Measurements from ENCODE around the gene MAPRE2.
"Not testable (repeated sequence)": the region's sequence is repeated elsewhere in the genome, so short reads cannot be mapped to it uniquely, and the experiment has no call there.

The MAPRE2 gene

DNA sequence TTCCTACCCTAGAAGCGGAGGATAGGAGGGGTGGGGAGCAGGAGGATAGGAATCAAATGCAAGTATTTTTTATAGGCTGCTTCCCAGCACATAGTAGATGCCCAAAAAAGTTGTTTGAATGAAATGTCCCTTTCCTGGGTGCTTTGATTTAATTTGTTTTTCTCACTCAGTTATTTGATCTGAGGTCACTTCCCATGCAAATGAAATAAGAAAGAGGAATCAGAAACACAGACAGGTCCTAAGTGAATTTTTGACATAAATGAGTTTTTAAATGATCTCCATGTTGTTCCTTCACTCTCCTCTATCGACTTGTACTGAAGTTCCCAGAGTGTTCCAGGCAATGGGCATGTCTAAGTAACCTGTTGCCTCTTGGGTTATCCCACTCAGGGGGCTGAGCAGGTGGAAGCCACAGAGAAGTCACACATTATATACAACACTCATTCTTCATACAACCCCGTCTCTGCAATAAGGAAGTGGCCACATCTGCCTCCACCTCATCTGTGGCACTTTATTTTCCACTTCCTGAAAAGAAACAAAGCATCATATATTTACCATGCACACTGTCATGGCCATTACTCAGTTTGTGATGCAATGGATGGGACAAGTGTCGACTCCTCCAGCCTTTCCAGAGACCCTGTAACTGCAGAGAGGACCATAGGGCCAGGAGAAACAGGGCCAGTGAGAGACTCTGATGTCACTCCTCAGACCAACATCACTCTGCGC, 117.7 kb downstream of the MAPRE2 start:
- no peak for DNase-seq

DNA sequence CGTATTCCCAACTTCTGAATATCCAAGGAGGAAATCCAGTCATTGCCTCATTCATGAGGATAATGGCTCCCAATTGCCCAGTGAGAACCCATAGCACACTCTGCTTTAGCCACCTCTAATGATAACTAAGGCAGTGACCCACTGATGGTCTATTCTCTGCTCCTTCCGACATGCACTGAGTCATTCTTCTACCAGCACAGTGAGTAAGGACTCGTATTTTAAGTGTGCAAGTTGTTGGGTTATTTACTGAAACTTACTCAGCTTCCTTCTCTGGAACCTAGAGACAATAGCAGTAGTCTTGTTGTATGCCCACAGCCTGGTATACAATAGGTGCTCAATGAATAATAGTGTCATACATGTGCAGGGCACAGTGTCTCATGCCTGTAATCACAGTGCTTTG, 118.6 kb downstream of the MAPRE2 start:
- DNase-seq: no peak

DNA sequence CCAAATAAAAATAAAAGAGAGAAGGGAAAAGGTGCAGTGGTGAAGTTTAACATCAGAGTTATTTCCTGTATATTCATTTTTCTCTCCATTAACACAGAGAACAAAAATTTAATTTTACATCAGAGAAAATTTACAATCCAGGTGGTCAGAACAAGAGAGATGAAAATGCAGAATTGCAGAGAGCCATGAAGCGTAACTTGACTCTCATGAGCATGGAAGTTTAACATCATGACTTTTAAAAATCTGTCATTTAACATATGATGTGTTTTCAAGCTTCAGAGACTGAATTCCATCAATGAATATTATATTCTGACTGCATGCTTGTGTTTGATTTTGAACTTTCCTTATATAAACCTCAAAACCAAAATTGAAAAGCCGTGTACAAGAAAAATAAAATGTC, 120.3 kb downstream of the MAPRE2 start:
- no peak for DNase-seq

DNA sequence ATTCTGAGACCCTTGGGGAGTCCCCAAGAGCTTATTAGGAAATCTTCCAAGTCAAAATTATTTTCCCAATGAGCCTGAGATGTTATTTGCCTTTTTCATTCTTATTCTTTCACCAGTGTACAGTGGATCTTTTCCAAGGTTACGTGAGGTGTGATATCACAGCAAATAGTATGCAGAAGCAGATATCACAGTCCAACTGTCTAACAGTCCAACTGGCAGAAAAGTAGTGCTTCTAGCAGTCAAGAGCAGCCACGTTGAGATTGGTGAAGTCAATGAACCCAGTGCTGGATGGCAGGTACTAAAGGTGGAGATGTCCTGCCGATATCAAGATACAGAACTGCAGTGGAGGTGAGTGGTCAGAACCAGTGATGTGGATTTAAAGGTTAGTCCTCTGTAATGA, 120.7 kb downstream of the MAPRE2 start:
- DNase-seq: no peak

DNA sequence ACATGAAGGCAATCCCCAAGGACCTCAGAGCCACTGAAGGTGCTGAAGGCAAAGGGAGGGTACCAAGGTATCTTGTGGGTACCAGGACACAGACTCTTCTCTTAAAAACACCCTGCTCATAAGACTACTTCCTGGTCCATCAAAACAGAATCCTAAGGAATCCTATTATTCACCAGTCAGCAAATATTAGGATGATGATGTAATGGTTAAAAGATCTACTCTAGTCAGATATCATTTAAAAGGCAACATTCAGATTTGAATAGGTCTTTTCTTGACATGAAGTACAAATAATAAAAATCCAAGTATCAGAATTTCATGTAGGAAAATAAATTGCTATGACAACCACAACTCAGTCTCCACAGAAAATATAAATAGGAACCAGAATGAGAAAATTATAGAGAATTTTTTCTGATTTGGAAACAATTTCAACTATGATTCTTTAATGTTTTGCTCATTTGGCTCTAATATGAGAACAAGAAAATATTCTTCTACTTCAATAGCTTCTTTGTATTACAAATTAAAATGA, 121.9 kb downstream of the MAPRE2 start:
- DNase-seq: no peak

DNA sequence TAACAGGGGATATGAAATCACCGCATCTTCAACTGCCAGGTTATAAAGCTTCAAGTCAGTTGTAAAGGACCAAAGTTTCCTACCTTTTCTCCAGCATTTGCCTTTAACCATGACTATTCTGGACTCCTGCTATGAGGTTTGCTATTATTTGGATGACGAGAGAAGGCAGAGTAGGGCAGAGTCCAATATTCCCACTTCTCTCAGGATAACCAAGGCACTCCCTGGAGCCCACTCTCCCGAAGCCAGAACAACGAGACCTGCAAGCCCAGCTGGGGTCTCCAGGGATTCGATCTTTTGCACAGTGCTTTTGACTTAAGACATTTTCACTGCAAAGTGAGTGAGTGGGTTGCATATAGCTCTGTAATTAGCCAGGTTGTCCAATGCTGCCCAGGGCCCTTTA, 122.5 kb downstream of the MAPRE2 start:
- no peak for DNase-seq

DNA sequence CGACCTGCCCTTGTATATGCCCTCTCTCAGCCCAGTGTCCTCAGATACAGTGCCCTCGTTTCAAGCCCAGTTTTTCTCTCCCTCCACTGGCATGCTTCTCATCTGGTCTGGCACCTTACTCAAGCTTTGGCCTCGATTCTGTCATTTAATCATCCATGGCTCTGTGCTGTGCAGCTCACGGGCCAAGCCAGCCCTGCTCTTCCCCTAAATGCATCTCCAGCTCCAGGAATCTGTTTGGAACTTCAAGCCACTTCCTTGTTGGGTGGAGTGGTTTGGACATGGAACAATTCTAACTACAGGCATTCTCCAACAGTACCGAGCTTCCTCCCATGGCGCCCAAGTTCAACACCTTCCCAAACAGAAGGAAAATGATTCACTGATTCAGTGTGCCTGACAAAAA, 122.9 kb downstream of the MAPRE2 start:
- DNase-seq: no peak

DNA sequence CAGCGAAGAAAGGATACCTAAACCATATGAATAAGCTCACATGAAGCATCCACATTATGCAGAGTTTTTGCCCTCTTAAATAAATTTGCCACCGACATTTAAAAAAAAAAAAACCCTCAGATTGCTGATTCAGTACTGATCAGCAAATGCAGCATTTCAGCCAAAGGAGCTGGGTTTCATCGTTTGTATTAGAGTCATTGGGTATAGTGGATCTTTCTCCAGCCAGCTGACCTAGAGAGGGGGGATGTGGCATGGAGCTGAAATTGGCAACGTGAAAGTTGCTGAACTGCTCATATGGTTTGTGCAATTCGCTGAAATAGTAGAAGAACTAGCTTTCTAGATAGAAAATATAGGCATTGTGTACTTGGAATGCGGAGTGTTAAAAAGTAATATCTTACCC, 126.1 kb downstream of the MAPRE2 start:
- no peak for DNase-seq

DNA sequence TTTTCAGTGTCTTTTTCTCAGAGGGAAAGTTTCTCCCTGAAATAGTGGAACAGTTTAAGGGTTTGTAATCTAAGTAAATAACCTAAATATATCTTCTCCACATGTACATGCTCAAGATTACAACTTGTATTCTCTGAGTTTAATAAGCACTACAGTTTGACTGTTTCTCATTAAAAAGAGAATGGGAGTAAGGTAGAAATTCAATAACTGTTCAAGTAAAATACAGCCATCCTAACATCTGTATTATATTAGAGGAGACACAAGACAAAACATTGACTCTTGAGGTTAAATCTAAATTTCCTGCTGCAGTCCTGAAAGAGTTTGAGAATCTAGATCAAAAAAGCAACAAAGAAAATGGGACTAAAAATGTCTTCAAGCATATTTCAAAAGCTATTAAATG, 126.6 kb downstream of the MAPRE2 start:
- DNase-seq: no peak

DNA sequence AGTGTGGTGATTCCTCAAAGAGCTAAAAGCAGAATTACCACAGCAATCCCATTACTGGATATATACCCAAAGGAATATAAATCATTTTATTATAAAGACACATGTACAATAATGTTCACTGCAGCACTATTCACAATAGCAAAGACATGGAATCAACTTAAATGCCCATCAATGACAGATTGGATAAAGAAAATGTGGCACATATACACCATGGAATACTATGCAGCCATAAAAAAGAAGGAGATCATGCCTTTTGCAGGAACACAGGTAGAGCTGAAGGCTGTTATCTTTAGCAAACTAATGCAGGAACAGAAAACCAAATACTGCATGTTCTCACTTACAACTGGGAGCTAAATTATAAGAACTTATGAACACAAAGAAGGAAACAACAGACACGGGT, 129.1 kb downstream of the MAPRE2 start:
- not testable (repeated sequence) for DNase-seq

DNA sequence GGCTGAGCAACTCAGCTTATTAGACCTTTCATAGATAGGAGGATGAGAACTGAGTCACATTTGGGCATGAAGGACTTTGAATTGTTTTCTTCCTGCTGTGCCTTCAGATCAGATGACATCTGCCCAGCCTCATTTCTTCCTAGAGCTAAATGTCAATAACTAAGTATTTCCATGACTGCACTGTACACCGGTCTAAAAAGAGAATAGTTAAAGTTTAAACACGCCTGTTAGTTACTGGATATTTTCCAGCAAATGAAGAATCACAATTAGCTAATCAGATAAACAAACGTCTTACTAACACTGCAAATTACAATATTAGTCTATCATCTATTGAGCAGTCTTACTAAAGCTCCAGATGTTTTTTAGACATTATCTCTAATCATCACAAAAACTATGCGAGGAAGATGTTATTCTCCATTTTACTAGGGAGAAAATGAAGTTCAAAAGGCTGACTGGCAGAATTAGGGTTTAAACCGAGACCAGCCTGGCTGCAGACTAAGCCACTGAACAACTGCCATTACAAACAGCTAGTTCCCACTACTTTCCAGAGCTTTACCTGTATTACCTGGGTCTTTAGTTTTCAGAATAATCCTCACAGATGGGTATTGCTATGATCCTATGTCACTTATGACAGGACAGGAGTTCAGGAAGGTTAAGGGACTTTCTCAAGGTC, 130.2 kb downstream of the MAPRE2 start:
- no peak for DNase-seq

DNA sequence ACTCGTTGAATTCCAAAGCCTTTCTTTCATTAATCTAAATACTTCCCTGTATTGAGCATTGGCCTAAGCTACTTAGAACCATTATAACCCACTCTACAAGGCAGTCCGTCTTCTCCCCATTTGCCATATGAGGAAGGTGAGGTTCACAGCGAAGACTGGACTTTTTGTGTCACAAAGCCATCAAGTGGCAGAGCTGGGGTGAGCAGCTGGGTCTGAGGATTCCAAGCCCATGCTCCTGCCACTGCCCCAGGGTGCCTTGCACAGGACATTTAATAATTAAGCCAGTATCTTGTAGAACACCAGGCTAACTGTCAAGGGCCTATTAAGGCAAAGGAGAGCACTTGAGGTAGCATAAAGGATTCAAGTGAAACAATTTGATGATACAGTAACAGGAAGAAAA, 130.8 kb downstream of the MAPRE2 start:
- no peak for DNase-seq

DNA sequence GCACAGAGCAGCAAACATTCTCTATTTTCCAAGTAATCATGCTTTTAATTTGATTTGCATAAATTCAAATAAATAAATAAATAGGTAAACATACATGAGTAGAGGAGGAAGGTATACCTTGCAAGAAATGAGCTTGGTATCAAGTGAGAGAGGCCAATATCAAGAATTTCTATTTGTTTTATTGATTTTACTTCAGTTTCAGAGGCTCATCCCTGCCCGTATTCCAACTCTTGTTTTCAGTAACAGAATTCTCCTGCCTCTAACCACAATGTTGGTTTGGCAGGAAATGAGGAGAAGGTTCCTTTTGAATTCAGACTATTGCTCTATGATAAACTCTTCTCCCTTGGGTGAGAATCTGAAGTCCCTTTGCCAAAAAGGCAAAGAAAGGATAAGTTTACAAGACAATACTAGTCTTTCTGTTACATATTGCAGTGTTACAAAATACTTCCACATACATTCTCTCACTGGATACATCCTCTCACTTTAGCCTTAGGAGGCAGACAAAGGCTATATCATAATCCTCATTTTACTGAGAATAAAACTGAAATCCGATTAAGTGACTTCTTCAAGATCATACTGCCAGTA, 131.3 kb downstream of the MAPRE2 start:
- no peak for DNase-seq

DNA sequence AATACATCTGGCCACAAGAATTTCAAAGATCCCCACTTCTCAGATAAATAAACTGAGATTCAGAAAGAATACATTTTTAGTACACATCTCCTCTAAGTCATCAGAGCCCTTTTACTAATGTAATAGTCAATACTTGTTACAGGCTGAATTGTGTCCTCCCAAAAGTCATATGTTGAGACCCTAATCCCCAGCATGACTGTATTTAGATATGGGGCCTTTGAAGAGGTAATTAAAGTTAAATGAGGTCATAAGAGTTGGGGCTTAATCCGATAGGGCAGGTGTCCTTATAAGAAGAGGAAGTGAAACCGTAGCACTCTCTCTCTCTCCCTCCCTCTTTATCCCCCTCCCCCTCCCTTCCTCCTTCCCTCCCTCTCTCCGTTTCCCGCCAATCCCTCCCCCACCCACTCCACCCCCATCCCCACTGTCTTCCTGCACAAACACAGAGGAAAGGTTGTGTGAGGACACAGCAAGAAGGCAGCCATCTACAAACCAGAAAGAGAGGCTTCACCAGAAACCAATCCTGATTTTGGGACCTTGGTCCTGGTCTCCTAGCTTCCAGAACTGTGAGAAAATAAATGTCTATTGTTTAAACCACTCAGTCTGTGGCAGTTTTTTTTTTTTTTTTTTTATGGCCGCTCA, 133.0 kb downstream of the MAPRE2 start:
- DNase-seq: no peak

DNA sequence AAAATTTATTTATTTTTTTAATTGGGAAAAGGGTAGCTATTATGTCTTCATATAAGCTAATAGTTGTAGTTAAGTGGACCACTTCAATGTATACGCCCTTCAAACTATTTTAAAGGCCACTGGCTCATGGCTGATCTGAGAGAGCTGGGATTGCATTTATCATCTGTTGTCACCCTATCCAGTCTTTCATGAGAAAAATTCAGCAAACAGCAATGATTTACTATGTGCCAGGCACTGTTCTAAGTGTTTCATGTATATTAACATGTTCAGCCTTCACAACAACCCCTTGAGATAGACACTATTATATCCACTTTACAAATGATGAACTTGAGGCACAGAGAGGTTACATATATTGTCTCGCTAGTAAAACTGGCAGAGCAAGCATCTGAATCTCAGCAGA, 133.5 kb downstream of the MAPRE2 start:
- DNase-seq: no peak

DNA sequence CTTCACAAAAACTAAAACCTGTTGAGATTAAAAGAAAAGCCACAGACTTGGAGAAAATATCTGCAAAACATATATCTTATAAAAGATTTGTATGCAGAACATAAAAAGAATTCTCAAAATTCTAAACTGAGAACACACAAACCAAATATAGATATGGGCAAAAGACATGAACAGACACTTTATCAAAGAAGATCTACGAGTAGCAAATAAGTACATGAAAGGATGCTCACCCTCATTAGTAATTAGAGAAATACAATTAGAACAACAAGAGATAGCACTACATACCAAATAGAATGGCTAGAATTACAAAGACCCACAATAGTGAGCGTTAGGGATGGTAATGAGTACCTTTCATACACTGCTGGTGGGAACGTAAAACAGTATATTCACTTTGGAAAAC, 135.7 kb downstream of the MAPRE2 start:
- DNase-seq: no peak

DNA sequence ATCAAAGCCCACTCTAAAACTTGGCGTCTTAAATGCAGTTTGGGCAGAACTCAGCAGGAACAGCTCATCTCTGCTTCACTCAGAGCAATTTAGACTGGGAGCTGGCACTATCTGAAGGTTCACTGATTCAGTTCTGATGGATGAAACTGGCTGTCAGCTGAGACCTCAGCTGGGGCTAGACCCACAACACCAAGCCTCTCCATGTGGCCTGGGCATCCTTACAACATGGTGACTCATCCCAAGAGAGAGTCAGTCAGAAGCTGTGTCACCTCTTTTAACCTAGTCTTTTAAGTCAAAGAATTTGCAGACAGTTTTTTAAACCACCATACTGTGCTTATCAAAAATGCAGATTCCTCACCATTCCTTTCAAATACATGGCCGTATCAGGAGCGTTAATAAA, 137.0 kb downstream of the MAPRE2 start:
- DNase-seq: no peak

DNA sequence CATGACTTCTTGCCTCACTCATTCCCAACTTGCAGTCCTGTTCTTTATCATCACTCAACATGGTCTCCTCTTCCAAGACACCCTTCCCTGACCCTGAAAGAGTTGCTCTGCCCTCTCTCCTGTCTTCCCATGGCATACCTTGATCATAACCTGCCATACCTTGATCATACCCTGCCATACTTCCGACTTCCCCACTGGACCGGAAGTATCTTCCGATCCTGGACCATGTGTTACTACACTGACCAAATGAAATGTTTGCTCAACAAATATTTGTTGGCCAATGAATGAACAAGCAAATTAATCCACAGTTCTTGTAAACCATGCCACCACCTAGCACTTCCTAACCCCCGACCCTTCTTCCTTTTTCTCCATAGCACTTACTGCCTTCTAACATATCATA, 138.7 kb downstream of the MAPRE2 start:
- no peak for DNase-seq

DNA sequence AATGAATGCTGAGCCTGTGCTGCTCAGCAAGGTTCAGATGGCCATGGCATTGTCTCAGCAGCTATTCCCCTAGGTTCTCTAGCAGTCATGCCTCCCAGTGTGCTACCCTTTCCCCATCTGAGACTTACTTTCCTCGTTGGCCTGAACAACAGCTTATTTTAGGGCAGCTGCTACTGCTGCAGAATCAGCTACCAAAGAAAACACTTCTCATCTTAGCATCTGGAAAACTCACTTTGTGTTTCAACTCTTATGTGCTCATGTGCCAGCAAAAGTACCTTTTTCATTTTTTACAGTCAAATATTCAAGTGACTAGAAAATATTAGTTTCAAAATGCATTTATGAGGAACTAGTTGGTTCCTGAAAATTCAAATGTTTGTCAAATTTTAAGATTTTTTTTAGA, 139.2 kb downstream of the MAPRE2 start:
- no peak for DNase-seq

DNA sequence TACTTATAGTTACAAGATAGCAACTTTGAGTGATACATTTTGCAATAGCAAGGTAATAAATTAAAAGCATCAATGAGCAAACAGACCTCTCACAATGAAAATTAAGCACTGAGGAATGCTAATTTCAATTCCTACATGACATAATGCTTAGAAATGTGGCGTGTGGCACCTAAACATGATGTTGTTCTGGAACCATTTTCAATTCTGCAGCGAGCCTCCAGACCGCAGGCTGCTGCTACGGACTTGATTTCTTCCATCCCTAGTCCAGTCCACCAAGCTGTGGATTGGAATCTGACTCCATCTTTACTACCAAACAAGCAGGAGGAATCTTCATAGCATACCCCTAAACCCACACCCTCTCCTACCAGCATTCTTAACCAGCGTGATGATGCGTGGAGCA, 140.9 kb downstream of the MAPRE2 start:
- no peak for DNase-seq

DNA sequence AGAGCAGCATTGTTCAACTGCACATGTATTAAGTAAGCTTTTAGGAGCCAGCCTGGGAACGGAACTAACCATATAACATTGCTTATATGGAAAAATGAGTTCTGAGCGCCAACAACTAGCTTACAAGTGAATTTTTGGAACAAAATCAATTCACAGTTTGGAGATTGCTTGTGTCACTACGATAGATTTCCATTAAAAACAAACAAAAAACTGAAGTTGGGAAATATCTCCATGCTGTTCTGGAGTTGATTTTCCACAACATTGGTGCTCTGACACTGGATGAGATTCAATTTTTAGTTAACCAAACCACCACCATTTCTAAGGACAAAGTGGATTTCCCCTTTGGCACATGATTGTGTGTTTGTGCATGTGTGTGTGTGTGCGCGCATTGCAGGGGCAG, 142.7 kb downstream of the MAPRE2 start:
- DNase-seq: no peak

DNA sequence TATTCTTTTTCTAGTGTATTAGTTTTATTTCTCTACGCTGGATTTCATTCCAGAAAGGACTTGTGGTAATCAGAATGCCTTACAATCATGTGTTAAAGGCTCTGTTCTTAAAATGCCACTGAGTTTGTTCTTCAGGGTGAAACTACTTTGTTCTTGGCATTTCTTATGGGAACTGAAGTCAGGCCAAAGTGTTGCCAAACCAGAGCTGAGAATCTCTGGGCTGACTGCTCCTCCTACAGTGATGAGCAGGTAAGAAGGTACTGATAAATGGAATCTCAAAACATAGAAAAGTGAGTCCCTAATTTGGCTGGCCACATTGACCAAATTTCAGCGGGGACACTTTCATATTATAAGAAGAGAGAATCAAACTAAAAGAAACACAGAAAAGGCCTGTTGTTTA, 144.6 kb downstream of the MAPRE2 start:
- no peak for DNase-seq

DNA sequence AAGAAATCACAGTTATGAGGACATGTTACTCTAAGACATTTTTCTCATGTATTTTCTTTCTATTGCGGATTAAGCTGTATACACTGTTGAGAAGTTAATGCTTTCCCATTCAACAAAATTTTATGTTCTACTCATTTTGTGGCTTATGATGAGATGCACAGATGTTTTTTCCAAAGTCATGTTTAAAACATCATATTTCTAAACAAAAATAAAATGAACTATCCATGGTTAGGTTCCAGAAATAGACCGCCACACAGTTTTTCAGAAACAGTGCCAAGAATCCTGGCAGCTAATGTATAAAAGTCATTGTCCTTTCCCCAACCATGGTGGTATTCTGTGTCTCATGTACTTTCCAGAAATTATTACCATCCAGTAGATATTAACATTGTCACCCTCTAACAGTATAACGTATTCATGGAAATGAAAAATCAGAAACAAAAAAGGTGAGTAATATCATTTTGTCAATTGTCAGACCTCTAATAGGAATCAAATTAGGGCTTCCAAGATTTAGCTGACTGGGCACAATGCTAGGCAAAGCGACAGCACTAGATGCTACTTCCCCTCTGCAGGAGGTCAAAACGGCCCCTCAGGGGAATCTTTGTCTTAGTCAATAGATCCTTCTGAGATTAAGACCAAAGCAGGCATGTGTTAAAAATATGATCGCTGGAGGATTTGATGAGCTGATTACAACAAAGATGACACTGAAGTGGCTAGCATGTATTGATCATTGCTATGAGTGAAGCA, 145.2 kb downstream of the MAPRE2 start:
- DNase-seq: no peak
